ENCODE data around the gene PRDM15. TPM values are rescaled to one million over a fixed set of nuclear protein-coding genes. Genes with fewer than 3 reads are reported as not detected.

PRDM15 gene
- total RNA-seq, 1 experiment from 2014 or later = 11.2 TPM

GRCh38 chr21:41762753-41763152 is 116.4 kb downstream of the PRDM15 start:
- no peak for DNase-seq (ENCODE audit: low read depth, low spot score)
- BruUV-seq (replicated peaks) = TSS peak; percentile 11
- POLR2A ChIA-PET = interaction anchor here (0.6 to 1.5 kb wide), 2 partner anchors 11 to 24 kb away, joined by 3 to 5 read pairs; no protein-coding TSS in a partner anchor
- Histone ChIP-seq H3K27me3 (ENCODE audit: control insufficient read depth, insufficient read depth, low read length) (no peaks in the 10 kb centered on the region), H3K27ac (ENCODE audit: low read length) (peak overlapping the region; percentile 98), H3K4me1 (ENCODE audit: control insufficient read depth, insufficient read depth, low read length) (peaks cover 28% of the 10 kb centered on the region), H3K4me3 (ENCODE audit: low read depth in 2 of 2, low read length in 2 of 2) (peak overlapping the region; percentile 72 to 91), H3K36me3 (ENCODE audit: control insufficient read depth, insufficient read depth, low read length) (no peaks in the 10 kb centered on the region; the same call in 1 of the 2 replicates), H3K9me3 (ENCODE audit: control insufficient read depth, insufficient read depth, low read depth, low read length) (no peaks in the 10 kb centered on the region)
- ATAC-seq = no peak
- intact Hi-C loops (cut with micrococcal nuclease; ENCODE audit: unreplicated experiment) = no loop called here
- in situ Hi-C loops (cut with HindIII; ENCODE audit: low pct_unique_long_range_greater_than_20kb, low sequenced_read_pairs) = loop anchor here (25.0 kb wide), 1 partner anchor 150 kb away; no protein-coding TSS in a partner anchor
- TF ChIP-seq REST (IDR thresholded peaks at IDR 0.05; ENCODE audit: insufficient read depth in 1 of 2, low read depth in 2 of 2, low read length in 1 of 2) (no peak), CTCF (IDR thresholded peaks at IDR 0.05) (no peak), TCF7L2 (IDR thresholded peaks at IDR 0.05; ENCODE audit: low read depth, low read length) (no peak), SIN3A (IDR thresholded peaks at IDR 0.05; ENCODE audit: borderline replicate concordance, insufficient read depth, low read depth, low read length) (no peak), POLR2AphosphoS5 (IDR thresholded peaks at IDR 0.05; ENCODE audit: low read depth, low read length) (no peak)
- CTCF ChIA-PET = interaction anchor here (0.6 kb wide), 1 partner anchor 15 kb away, joined by 3 read pairs; no protein-coding TSS in a partner anchor

- peak overlapping the region; percentile 72 to 91 for H3K4me3 ChIP-seq (ENCODE audit: low read depth in 2 of 2, low read length in 2 of 2)
- no peak for TF ChIP-seq TCF7L2 (IDR thresholded peaks at IDR 0.05; ENCODE audit: low read depth, low read length)
- TF ChIP-seq REST (IDR thresholded peaks at IDR 0.05; ENCODE audit: insufficient read depth in 1 of 2, low read depth in 2 of 2, low read length in 1 of 2) = no peak
- no peak for TF ChIP-seq CTCF (IDR thresholded peaks at IDR 0.05)
- no peak for TF ChIP-seq POLR2AphosphoS5 (IDR thresholded peaks at IDR 0.05; ENCODE audit: low read depth, low read length)
- no peak for TF ChIP-seq SIN3A (IDR thresholded peaks at IDR 0.05; ENCODE audit: borderline replicate concordance, insufficient read depth, low read depth, low read length)
- CTCF ChIA-PET = interaction anchor here (1.0 kb wide), 1 partner anchor 150 kb away, joined by 4 read pairs; no protein-coding TSS in a partner anchor
- H3K4me1 ChIP-seq (ENCODE audit: control insufficient read depth, insufficient read depth, low read length) = peaks cover 28% of the 10 kb centered on the region
- POLR2A ChIA-PET = interaction anchor here (0.6 to 1.5 kb wide), 3 partner anchors 10 to 24 kb away, joined by 3 to 30 read pairs (median 5); no protein-coding TSS in a partner anchor
- no peaks in the 10 kb centered on the region for H3K27me3 ChIP-seq (ENCODE audit: control insufficient read depth, insufficient read depth, low read length)
- intact Hi-C loops (cut with micrococcal nuclease; ENCODE audit: unreplicated experiment) (no loop called here), in situ Hi-C loops (cut with HindIII; ENCODE audit: low pct_unique_long_range_greater_than_20kb, low sequenced_read_pairs) (loop anchor here (25.0 kb wide), 1 partner anchor 150 kb away; no protein-coding TSS in a partner anchor)
- H3K36me3 ChIP-seq (ENCODE audit: control insufficient read depth, insufficient read depth, low read length) = no peaks in the 10 kb centered on the region; the same call in 1 of the 2 replicates
- H3K27ac ChIP-seq (ENCODE audit: low read length) = peak overlapping the region; percentile 98
- no TSS peak for BruUV-seq (replicated peaks)
- ATAC-seq = no peak
- H3K9me3 ChIP-seq (ENCODE audit: control insufficient read depth, insufficient read depth, low read depth, low read length) = no peaks in the 10 kb centered on the region
- DNase-seq (ENCODE audit: low read depth, low spot score) = no peak
Measured at GRCh38 chr21:41761934-41762635, 117.1 kb downstream of the PRDM15 start.
